ENCODE data around the gene ABAT.

Gene ABAT

GRCh38 chr16:8763083-8763482 is 88.7 kb downstream of the ABAT start:
- Histone ChIP-seq H3K27ac (ENCODE audit: low read length) (no peak overlapping the region), H3K27me3 (ENCODE audit: low read depth, low read length) (no peaks in the 10 kb centered on the region), H3K79me2 (ENCODE audit: low read length) (no peaks in the 10 kb centered on the region), H3K4me3 (ENCODE audit: low read length) (no peak overlapping the region), H2AFZ (ENCODE audit: low read depth, low read length) (no peak overlapping the region), H3K9ac (ENCODE audit: low read length) (no peak overlapping the region), H3K9me3 (ENCODE audit: insufficient read depth, low read length) (no peaks in the 10 kb centered on the region), H3K4me2 (ENCODE audit: low read length) (no peak overlapping the region), H3K36me3 (replicated peaks; ENCODE audit: low read depth, low read length) (no peaks in the 10 kb centered on the region), H4K20me1 (ENCODE audit: insufficient read depth, low read length) (no peaks in the 10 kb centered on the region), H3K4me1 (ENCODE audit: low read length) (no peaks in the 10 kb centered on the region)
- TF ChIP-seq CTCF (IDR thresholded peaks at IDR 0.05; ENCODE audit: low read depth, low read length) (no peak), EZH2phosphoT487 (IDR thresholded peaks at IDR 0.05; ENCODE audit: low read depth) (no peak)

- no peaks in the 10 kb centered on the region for H3K36me3 ChIP-seq (replicated peaks; ENCODE audit: low read depth, low read length)
- no peak overlapping the region for H3K4me2 ChIP-seq (ENCODE audit: low read length)
- H3K9ac ChIP-seq (ENCODE audit: low read length), result no peak overlapping the region
- H2AFZ ChIP-seq (ENCODE audit: low read depth, low read length), result no peak overlapping the region
- H3K27me3 ChIP-seq (ENCODE audit: low read depth, low read length), result no peaks in the 10 kb centered on the region
- H3K9me3 ChIP-seq (ENCODE audit: insufficient read depth, low read length), result no peaks in the 10 kb centered on the region
- H4K20me1 ChIP-seq (ENCODE audit: insufficient read depth, low read length), result no peaks in the 10 kb centered on the region
- H3K4me1 ChIP-seq (ENCODE audit: low read length), result no peaks in the 10 kb centered on the region
- TF ChIP-seq EZH2phosphoT487 (IDR thresholded peaks at IDR 0.05; ENCODE audit: low read depth), result no peak
- TF ChIP-seq CTCF (IDR thresholded peaks at IDR 0.05; ENCODE audit: low read depth, low read length), result no peak
- H3K27ac ChIP-seq (ENCODE audit: low read length), result no peak overlapping the region
- no peaks in the 10 kb centered on the region for H3K79me2 ChIP-seq (ENCODE audit: low read length)
- H3K4me3 ChIP-seq (ENCODE audit: low read length), result no peak overlapping the region
Observed at GRCh38 chr16:8763899-8764298, 89.5 kb downstream of the ABAT start.

GRCh38 chr16:8764525-8765250 is 90.3 kb downstream of the ABAT start:
- TF ChIP-seq CTCF (IDR thresholded peaks at IDR 0.05; ENCODE audit: low read depth, low read length) (no peak), EZH2phosphoT487 (IDR thresholded peaks at IDR 0.05; ENCODE audit: low read depth) (no peak)
- H3K4me1 ChIP-seq (ENCODE audit: low read length), result no peaks in the 10 kb centered on the region
- H3K9ac ChIP-seq (ENCODE audit: low read length), result no peak overlapping the region
- H2AFZ ChIP-seq (ENCODE audit: low read depth, low read length), result no peak overlapping the region
- H3K4me2 ChIP-seq (ENCODE audit: low read length), result no peak overlapping the region
- H3K9me3 ChIP-seq (ENCODE audit: insufficient read depth, low read length), result no peaks in the 10 kb centered on the region
- no peak overlapping the region for H3K4me3 ChIP-seq (ENCODE audit: low read length)
- no peaks in the 10 kb centered on the region for H3K27me3 ChIP-seq (ENCODE audit: low read depth, low read length)
- no peaks in the 10 kb centered on the region for H3K36me3 ChIP-seq (replicated peaks; ENCODE audit: low read depth, low read length)
- no peak overlapping the region for H3K27ac ChIP-seq (ENCODE audit: low read length)
- no peaks in the 10 kb centered on the region for H4K20me1 ChIP-seq (ENCODE audit: insufficient read depth, low read length)
- H3K79me2 ChIP-seq (ENCODE audit: low read length), result no peaks in the 10 kb centered on the region

- Histone ChIP-seq H3K9ac (ENCODE audit: low read length) (no peak overlapping the region), H3K79me2 (ENCODE audit: low read length) (no peaks in the 10 kb centered on the region), H3K27ac (ENCODE audit: low read length) (no peak overlapping the region), H3K27me3 (ENCODE audit: low read depth, low read length) (no peaks in the 10 kb centered on the region), H3K36me3 (replicated peaks; ENCODE audit: low read depth, low read length) (no peaks in the 10 kb centered on the region), H3K4me3 (ENCODE audit: low read length) (no peak overlapping the region), H3K9me3 (ENCODE audit: insufficient read depth, low read length) (no peaks in the 10 kb centered on the region), H3K4me2 (ENCODE audit: low read length) (no peak overlapping the region), H3K4me1 (ENCODE audit: low read length) (no peaks in the 10 kb centered on the region), H4K20me1 (ENCODE audit: insufficient read depth, low read length) (no peaks in the 10 kb centered on the region), H2AFZ (ENCODE audit: low read depth, low read length) (no peak overlapping the region)
- no peak for TF ChIP-seq EZH2phosphoT487 (IDR thresholded peaks at IDR 0.05; ENCODE audit: low read depth)
- no peak for TF ChIP-seq CTCF (IDR thresholded peaks at IDR 0.05; ENCODE audit: low read depth, low read length)
Observed at GRCh38 chr16:8767176-8767575, 92.8 kb downstream of the ABAT start.
